SJCRH30 (cell line): ENCODE measurements around the gene FANCF. TPM values are rescaled to one million over a fixed set of nuclear protein-coding genes. Genes with fewer than 3 reads are reported as not detected.

Experiments
- DNase-seq, 2 experiments: peaks; one replicate each; pipeline ENCODE4 v3.0.0-alpha.2; 2015 to 2020
- H3K27ac ChIP-seq: fragments of 250-450 bp; sonication (Bioruptor Pico); 2 replicates; pipeline ENCODE4 v1.5.1; 2020; ENCODE audit warnings: mild to moderate bottlenecking, moderate library complexity
- H3K27me3 ChIP-seq: fragments of 250-450 bp; sonication (Bioruptor Pico); 2 replicates; pipeline ENCODE4 v1.5.1; 2020; ENCODE audit warnings: mild to moderate bottlenecking, moderate library complexity
- H3K36me3 ChIP-seq: fragments of 250-450 bp; sonication (Bioruptor Pico); 2 replicates; pipeline ENCODE4 v1.5.1; 2020; ENCODE audit warnings: mild to moderate bottlenecking, moderate library complexity
- H3K4me1 ChIP-seq: fragments of 250-450 bp; sonication (Bioruptor Pico); 2 replicates; pipeline ENCODE4 v1.5.1; 2020; ENCODE audit warnings: mild to moderate bottlenecking, moderate library complexity
- H3K4me3 ChIP-seq: fragments of 250-450 bp; sonication (Bioruptor Pico); 2 replicates; pipeline ENCODE4 v1.5.1; 2020; ENCODE audit warnings: mild to moderate bottlenecking, moderate library complexity
- H3K9me3 ChIP-seq: fragments of 250-450 bp; sonication (Bioruptor Pico); replicated peaks from 2 replicates; pipeline ENCODE4 v1.5.1; 2020; ENCODE audit warnings: mild to moderate bottlenecking, moderate library complexity
- total RNA-seq: library from RNA; depleted of rRNA; stranded (reverse); fragments of >200 nt; shearing (Covaris generic); gene quantifications from 2 replicates; pipeline ENCODE4 v1.2.3, GENCODE V29; 2014; rRNA removed

FANCF gene
- total RNA-seq, 1 experiment from 2014 or later, result 9.8 TPM

- no peak for DNase-seq
- Histone ChIP-seq H3K36me3 (no peaks in the 10 kb centered on the region), H3K27me3 (no peaks in the 10 kb centered on the region), H3K4me3 (no peak overlapping the region), H3K9me3 (no peaks in the 10 kb centered on the region), H3K27ac (no peak overlapping the region), H3K4me1 (no peaks in the 10 kb centered on the region)
Observed at GRCh38 chr11:22582151-22582410, 43.5 kb downstream of the FANCF start.

- Histone ChIP-seq H3K27ac (no peak overlapping the region), H3K9me3 (no peaks in the 10 kb centered on the region), H3K4me3 (no peak overlapping the region), H3K4me1 (no peaks in the 10 kb centered on the region), H3K36me3 (no peaks in the 10 kb centered on the region), H3K27me3 (no peaks in the 10 kb centered on the region)
- DNase-seq, result no peak
Observed at GRCh38 chr11:22581354-22582150, 44.1 kb downstream of the FANCF start.

GRCh38 chr11:22577854-22578253 is 47.8 kb downstream of the FANCF start:
- Histone ChIP-seq H3K4me3 (no peak overlapping the region), H3K27ac (no peak overlapping the region), H3K9me3 (no peaks in the 10 kb centered on the region), H3K4me1 (no peaks in the 10 kb centered on the region), H3K36me3 (no peaks in the 10 kb centered on the region), H3K27me3 (no peaks in the 10 kb centered on the region)
- DNase-seq, result no peak

Other genes starting within 250 kb of the FANCF start
- 3.7 and 4.4 TPM in 2 replicates for gene GAS2, start 40.8 kb upstream of the FANCF start, total RNA-seq
- gene SVIP, start 204.0 kb upstream of the FANCF start, total RNA-seq, result 20.2 and 21.0 TPM in 2 replicates
- gene CCDC179, start 234.7 kb upstream of the FANCF start, total RNA-seq, result not detected in 2 replicates